Measurements from ENCODE around the gene OR11H6.
"Not testable (repeated sequence)": the region's sequence is repeated elsewhere in the genome, so short reads cannot be mapped to it uniquely, and the experiment has no call there.

OR11H6 gene

GRCh38 chr14:20223410-20223809 is at the start of gene OR11H6:
Gene OR11H6, plus strand, starts transcription at chr14:20223710. Its CDS starts 0 bp downstream, at chr14:20223710.
- DNase-seq, result no peak

- not testable (repeated sequence) for DNase-seq
These were observed 49.3 kb upstream of the OR11H6 start for GRCh38 chr14:20174205-20174604.

- no peak for DNase-seq
These were observed 47.2 kb upstream of the OR11H6 start for GRCh38 chr14:20176330-20176729.

GRCh38 chr14:20177433-20177974 is 46.0 kb upstream of the OR11H6 start:
- DNase-seq, result no peak

GRCh38 chr14:20179218-20179617 is 44.3 kb upstream of the OR11H6 start:
- DNase-seq, result no peak

- no peak for DNase-seq
These were observed 43.6 kb upstream of the OR11H6 start for GRCh38 chr14:20179880-20180279.

- DNase-seq, result no peak
These were observed 43.0 kb upstream of the OR11H6 start for GRCh38 chr14:20180486-20180885.

GRCh38 chr14:20184181-20184580 is 39.3 kb upstream of the OR11H6 start:
- no peak for DNase-seq

- no peak for DNase-seq
These were observed 32.9 kb upstream of the OR11H6 start, which contains the start of gene OR11G2 for GRCh38 chr14:20190596-20190995. Gene OR11G2, plus strand, starts transcription at chr14:20190896. Its CDS starts 6,542 bp downstream, at chr14:20197438.

GRCh38 chr14:20191396-20191795 is 32.1 kb upstream of the OR11H6 start:
- DNase-seq, result no peak

GRCh38 chr14:20194101-20194500 is 29.4 kb upstream of the OR11H6 start:
- no peak for DNase-seq

- DNase-seq, result not testable (repeated sequence)
These were observed 28.3 kb upstream of the OR11H6 start for GRCh38 chr14:20195170-20195569.

- no peak for DNase-seq
These were observed 27.6 kb upstream of the OR11H6 start for GRCh38 chr14:20195911-20196310.

- DNase-seq, result no peak
These were observed 26.1 kb upstream of the OR11H6 start for GRCh38 chr14:20197459-20197858.

GRCh38 chr14:20198991-20199390 is 24.5 kb upstream of the OR11H6 start:
- no peak for DNase-seq

- no peak for DNase-seq
These were observed 18.8 kb upstream of the OR11H6 start for GRCh38 chr14:20204721-20205120.

GRCh38 chr14:20209595-20209994 is 13.9 kb upstream of the OR11H6 start:
- no peak for DNase-seq

GRCh38 chr14:20212406-20212805 is 11.1 kb upstream of the OR11H6 start:
- not testable (repeated sequence) for DNase-seq

- DNase-seq, result no peak
These were observed 8.3 kb upstream of the OR11H6 start for GRCh38 chr14:20215196-20215595.

- no peak for DNase-seq
These were observed 4.5 kb upstream of the OR11H6 start for GRCh38 chr14:20219033-20219432.

GRCh38 chr14:20228681-20229080 is 5.2 kb downstream of the OR11H6 start, which contains the start of gene OR11H7:
Gene OR11H7, plus strand, starts transcription at chr14:20228981.
- DNase-seq, result no peak

GRCh38 chr14:20235415-20235814 is 11.9 kb downstream of the OR11H6 start:
- DNase-seq, result not testable (repeated sequence)

GRCh38 chr14:20247646-20248246 is 24.2 kb downstream of the OR11H6 start:
- no peak for DNase-seq

- no peak for DNase-seq
These were observed 39.2 kb downstream of the OR11H6 start for GRCh38 chr14:20262642-20263128.

- not testable (repeated sequence) for DNase-seq
These were observed 40.9 kb downstream of the OR11H6 start for GRCh38 chr14:20264361-20264760.
